Colonic mucosa (tissue), 4 donors: Measurements from ENCODE around the gene GIPC3. TPM values are rescaled to one million over a fixed set of nuclear protein-coding genes. Genes with fewer than 3 reads are reported as not detected.

Experiments used
- DNase-seq: peaks from one replicate; pipeline ENCODE4 v3.0.0-alpha.2; 2020
- H3K27ac ChIP-seq: fragments of 200-600 bp; one replicate; pipeline ENCODE4 v1.8.0; 2021
- H3K27me3 ChIP-seq: fragments of 200-600 bp; one replicate; pipeline ENCODE4 v1.8.0; 2021
- H3K36me3 ChIP-seq: fragments of 200-600 bp; one replicate; pipeline ENCODE4 v1.8.0; 2021
- H3K4me1 ChIP-seq: fragments of 200-600 bp; one replicate; pipeline ENCODE4 v1.8.0; 2021; ENCODE audit warnings: mild to moderate bottlenecking
- H3K4me3 ChIP-seq: fragments of 200-600 bp; one replicate; pipeline ENCODE4 v1.8.0; 2021
- H3K9ac ChIP-seq, 2 donors: one replicate each; pipeline ENCODE4 v1.7.0; 2013; ENCODE audit warnings: control low read depth in 2 of 2, low read depth in 2 of 2, low read length in 2 of 2
- H3K9me3 ChIP-seq: fragments of 200-600 bp; one replicate; pipeline ENCODE4 v1.8.0; 2021
- CTCF ChIP-seq: fragments of 200-600 bp; IDR thresholded peaks from one replicate; pipeline ENCODE4 v1.8.0; 2022; ENCODE audit warnings: antibody characterized with exemption, mild to moderate bottlenecking
- intact Hi-C: fragments of 100-400 bp; cut with DNase I; formaldehyde crosslinking; loops from one replicate; pipeline ENCODE4 v1.14.1; 2022
- total RNA-seq, 2 donors: library from RNA; stranded (reverse); fragmentation: NEBNext Ultra II Directional in 1 of 2; extraction: Animal tissue kit (Norgen Biotek cat#: 25700) in 1 of 2; gene quantifications; one replicate each; pipeline ENCODE4 v1.2.1, GENCODE V29; 2021
- donor health status: healthy.
- donor health status: DM: no; HTN: no; CAD: no.
- donor health status: DM: no; HTN: no; CAD: no.

GIPC3 gene
- total RNA-seq, 2 donors from 2014 or later, result 0.40 to 1.1 TPM

DNA sequence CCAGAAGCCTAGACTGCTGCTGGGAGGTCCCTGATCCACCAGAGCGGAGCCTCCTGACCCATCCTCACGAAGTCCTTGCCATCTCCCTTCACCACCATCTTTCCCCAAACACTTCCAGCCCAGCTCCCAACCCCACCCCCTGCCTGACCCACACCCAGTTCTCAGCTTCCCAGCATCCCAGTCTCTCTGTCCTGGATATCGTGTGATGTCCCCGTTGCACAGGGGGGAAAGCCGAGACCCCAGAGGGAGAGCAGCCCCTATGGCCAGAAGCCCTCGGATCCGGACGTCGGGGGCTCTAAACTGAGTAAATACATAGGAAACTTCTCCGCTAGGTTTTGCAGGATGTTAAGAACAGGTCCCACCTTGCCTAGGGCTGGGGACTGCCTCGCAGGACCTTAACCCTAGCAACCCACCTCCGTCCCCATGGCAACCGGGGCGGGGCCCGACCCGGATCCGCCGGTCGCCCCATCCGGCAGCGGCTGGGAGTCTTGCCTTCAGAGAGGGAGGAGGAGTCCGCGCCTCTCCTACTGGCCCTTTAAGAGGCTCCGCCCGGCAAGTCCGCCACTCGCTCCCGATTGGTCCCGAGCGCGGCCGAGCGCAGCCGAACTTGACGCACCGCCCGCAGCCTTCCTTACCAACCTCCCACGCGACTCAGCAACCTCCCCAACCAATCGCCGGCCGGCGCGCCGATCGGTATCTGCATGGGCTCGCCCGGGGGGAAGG lies 13.0 kb upstream of the GIPC3 start:
- no peaks in the 10 kb centered on the region for H3K27me3 ChIP-seq
- intact Hi-C loops, result no loop called here
- DNase-seq, result peak; percentile 100
- peak overlapping the region; percentile 96 for H3K4me3 ChIP-seq
- no peaks in the 10 kb centered on the region for H3K9me3 ChIP-seq
- peak overlapping the region; percentile 12 to 58 for H3K9ac ChIP-seq
- no peak for TF ChIP-seq CTCF
- peak overlapping the region; percentile 28 for H3K27ac ChIP-seq
- no peaks in the 10 kb centered on the region for H3K36me3 ChIP-seq
- H3K4me1 ChIP-seq, result peaks cover 10% of the 10 kb centered on the region

DNA sequence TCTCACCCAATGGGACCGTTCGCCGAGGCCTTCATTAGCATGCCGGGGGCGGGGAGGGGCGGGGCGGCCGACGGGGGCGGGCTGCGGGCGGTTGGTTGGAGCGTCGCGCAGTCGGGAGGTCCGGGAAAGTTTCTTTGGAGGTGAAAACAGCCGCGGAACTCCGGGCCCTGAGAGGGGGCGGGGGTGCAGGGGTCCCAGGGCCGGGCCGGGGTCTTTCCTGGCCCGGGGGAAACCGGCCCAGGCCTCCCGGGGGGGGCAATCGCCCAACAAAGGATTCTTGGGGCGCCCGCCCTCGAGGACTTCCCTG lies 12.5 kb upstream of the GIPC3 start, which contains the start of gene HMG20B:
Gene HMG20B, plus strand, starts transcription at position 90 of the 307 bp plus-strand sequence. CDS start 366 bp downstream, outside the sequence.
- Histone ChIP-seq H3K4me1 (peaks cover 10% of the 10 kb centered on the region), H3K27me3 (no peaks in the 10 kb centered on the region), H3K9me3 (no peaks in the 10 kb centered on the region), H3K27ac (peak within 1 kb of the TSS; percentile 85), H3K9ac (peak within 1 kb of the TSS; percentile 81), H3K4me3 (peak within 1 kb of the TSS; percentile 96), H3K36me3 (no peaks in the 10 kb centered on the region)
- DNase-seq, result no peak
- no peak for TF ChIP-seq CTCF
- intact Hi-C loops, result no loop called here

GRCh38 chr19:3573162-3573857 lies 12.0 kb upstream of the GIPC3 start:
- no peaks in the 10 kb centered on the region for H3K36me3 ChIP-seq
- DNase-seq, result peak; percentile 41
- peak overlapping the region; percentile 96 for H3K4me3 ChIP-seq
- H3K27me3 ChIP-seq, result no peaks in the 10 kb centered on the region
- peak overlapping the region; percentile 85 for H3K27ac ChIP-seq
- intact Hi-C loops, result no loop called here
- peaks cover 10% of the 10 kb centered on the region for H3K4me1 ChIP-seq
- H3K9ac ChIP-seq, result peak overlapping the region; percentile 81
- no peaks in the 10 kb centered on the region for H3K9me3 ChIP-seq
- TF ChIP-seq CTCF, result no peak

GRCh38 chr19:3573858-3574637 lies 11.2 kb upstream of the GIPC3 start:
- Histone ChIP-seq H3K9ac (peak overlapping the region in 1 of 2 donors; percentile 81), H3K27me3 (no peaks in the 10 kb centered on the region), H3K36me3 (no peaks in the 10 kb centered on the region), H3K4me1 (peaks cover 10% of the 10 kb centered on the region), H3K4me3 (peak overlapping the region; percentile 96), H3K27ac (no peak overlapping the region), H3K9me3 (no peaks in the 10 kb centered on the region)
- peak; percentile 95 for DNase-seq
- intact Hi-C loops, result no loop called here
- no peak for TF ChIP-seq CTCF

DNA sequence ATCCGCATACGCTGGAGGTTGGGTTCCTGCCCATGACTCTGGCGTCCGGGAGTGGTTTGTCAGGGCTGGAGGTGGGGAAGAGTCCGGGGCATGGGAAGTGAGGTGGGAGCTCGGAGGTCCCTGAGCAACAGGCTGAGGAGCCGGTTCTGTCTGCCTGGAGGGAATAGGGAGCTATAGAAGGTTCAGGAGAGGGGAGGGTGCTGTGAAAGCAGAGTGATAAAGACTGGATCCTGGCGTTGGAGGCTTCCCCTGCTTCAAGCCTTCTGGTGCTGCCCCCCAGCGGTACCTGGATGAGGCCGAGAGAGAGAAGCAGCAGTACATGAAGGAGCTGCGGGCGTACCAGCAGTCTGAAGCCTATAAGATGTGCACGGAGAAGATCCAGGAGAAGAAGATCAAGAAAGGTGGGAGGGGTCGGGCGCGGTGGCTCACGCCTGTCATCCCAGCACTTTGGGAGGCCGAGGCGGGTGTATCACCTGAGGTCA lies 10.0 kb upstream of the GIPC3 start:
- peak; percentile 28 for DNase-seq
- TF ChIP-seq CTCF, result no peak
- intact Hi-C loops, result no loop called here

More for the DNA sequence above, 10.0 kb upstream of the GIPC3 start:
- Histone ChIP-seq H3K27ac (no peak overlapping the region), H3K27me3 (no peaks in the 10 kb centered on the region), H3K9me3 (no peaks in the 10 kb centered on the region), H3K9ac (no peak overlapping the region), H3K4me3 (no peak overlapping the region), H3K36me3 (no peaks in the 10 kb centered on the region), H3K4me1 (peaks cover 10% of the 10 kb centered on the region)
